COLO829 (cell line): ENCODE results near the gene NEMP2.

Experiments used
- DNase-seq: peaks from one replicate; pipeline ENCODE4 v3.0.0; 2012; ENCODE audit warnings: low spot score

NEMP2 gene

DNA sequence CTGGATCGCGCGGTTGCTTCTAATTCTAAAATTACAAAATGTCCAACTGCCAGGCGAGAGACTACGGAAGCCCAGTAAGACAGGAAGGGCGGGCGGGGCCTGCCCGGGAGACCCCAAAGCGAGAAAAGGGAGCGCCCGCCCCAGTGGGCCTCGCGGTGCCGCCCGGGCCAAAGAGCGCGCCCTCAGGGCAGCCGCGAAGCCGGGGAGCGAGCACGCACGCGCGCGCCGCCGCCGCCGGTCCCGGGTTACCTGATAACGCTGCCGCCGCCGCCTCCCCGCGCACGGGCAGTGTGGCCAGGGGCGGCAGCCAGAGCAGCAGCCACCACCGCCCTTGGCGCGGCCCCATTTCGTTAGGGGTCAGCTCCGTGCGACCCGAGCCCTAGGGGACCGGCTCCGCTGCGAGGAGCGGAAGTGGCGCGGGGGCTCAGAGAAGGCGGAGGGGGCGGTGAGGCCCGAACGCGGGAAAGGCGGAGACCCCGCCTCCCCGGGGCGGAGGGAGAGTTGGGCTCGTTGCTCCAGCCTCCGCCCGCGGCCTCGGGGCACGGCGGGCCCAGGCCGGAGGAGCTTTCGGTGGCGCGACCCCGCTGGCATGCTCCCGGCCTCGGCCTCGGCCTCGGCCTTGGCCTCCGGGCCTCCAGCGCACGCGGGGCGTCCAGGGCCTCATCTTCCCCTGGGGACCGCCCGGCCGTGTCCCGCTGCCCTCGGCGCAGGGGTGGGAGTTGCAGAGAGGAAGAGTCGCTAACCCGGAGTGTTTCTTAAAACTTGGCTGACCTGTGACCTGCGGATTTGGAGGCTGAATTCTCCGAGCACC, at the start of gene NEMP2:
TSS of gene NEMP2 (minus strand) at position 413 of the 811 bp plus-strand sequence. CDS start at position 346, 67 bp downstream.
- DNase-seq: peak; percentile 56

GRCh38 chr2:190583507-190584337, 49.2 kb upstream of the NEMP2 start:
- DNase-seq: no peak

DNA sequence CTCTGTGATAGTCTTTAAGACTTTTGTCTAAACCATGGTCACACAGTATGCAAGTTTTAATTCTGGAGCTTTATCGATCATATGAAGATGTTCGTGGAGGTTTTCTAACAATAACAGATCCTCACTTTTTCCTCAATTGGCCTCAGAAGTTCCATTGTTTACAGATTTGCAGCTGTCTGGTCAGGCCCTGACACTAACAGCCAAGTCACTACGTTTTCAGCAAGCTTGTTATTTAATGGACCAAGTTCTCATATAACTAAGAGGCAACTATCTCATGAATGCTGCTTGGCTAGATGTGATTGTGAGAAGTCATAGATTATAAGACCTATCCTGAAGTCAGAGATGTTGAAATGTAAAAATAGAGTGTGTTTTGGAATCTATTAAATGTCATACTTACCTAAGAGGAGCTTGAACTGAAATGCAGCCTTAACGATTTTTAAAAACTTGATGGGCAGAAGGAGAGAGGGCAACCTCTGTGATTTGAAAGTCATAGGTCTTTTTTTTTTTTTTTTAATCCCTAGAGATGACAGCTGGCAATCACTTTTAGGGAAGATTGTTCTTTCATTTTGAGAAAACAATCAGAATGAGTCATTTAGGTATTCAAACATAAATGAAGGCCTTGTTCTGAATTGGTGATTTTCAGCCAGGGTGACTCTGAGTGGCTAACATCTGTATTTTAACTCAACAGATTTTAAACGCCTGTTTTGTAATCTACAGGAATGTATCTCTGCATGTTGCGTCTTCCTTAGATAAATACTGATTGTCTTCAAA, 48.4 kb upstream of the NEMP2 start:
- peak; percentile 20 for DNase-seq

DNA sequence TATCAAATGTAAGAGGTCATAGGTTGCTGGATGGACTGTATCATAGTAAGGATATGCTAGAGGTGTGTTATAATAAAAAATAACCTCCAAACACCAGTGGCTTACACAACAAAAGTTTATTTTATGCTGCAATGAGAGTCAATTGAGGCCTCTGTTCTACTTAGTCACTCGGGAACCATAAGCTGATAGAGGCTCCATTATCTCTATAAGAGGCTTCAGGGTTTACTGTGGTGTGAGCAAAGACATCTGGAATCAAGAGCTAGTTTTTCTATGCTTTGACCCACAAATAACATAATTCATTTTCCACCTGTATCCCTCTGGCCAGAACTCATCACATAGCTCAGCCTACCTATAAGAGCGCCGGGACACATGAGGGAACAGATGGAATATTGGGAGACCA, 47.5 kb upstream of the NEMP2 start:
- peak; percentile 47 for DNase-seq

GRCh38 chr2:190579915-190580846, 45.7 kb upstream of the NEMP2 start:
- no peak for DNase-seq

GRCh38 chr2:190579058-190579410, 44.5 kb upstream of the NEMP2 start:
- DNase-seq: no peak

- DNase-seq: peak; percentile 67
Observed at GRCh38 chr2:190578158-190579057, 43.9 kb upstream of the NEMP2 start.

GRCh38 chr2:190576573-190576972, 42.1 kb upstream of the NEMP2 start:
- DNase-seq: no peak

GRCh38 chr2:190575263-190575662, 40.7 kb upstream of the NEMP2 start:
- DNase-seq: no peak

DNA sequence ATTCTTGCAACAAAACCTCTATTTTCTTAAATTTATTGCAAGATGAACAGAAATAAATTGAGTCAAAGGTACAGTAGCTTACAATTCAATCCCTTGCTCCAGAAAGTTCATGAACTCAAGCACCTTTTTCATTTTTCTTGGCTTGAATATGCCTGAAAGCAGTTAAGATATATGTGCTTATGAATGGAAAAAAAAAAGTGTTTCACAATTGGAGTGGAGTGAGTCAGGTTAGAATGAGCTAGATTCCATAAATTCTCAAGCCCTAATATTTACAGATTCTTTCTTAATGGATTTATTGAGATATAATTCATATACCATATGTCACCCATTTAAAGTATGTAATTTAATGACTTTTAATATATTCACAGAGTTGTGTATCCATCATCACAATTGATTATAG, 39.6 kb upstream of the NEMP2 start:
- DNase-seq: no peak

GRCh38 chr2:190572246-190572645, 37.7 kb upstream of the NEMP2 start:
- DNase-seq: no peak

- DNase-seq: peak; percentile 87
Observed at GRCh38 chr2:190571686-190572085, 37.2 kb upstream of the NEMP2 start.

- no peak for DNase-seq
Observed at GRCh38 chr2:190570871-190571270, 36.3 kb upstream of the NEMP2 start.

GRCh38 chr2:190569994-190570755, 35.7 kb upstream of the NEMP2 start:
- no peak for DNase-seq

GRCh38 chr2:190564838-190565237, 30.3 kb upstream of the NEMP2 start:
- DNase-seq: no peak

- no peak for DNase-seq
Observed at GRCh38 chr2:190563646-190564045, 29.1 kb upstream of the NEMP2 start.

- DNase-seq: no peak
Observed at GRCh38 chr2:190563109-190563508, 28.6 kb upstream of the NEMP2 start.

- no peak for DNase-seq
Observed at GRCh38 chr2:190562121-190562520, 27.6 kb upstream of the NEMP2 start.

GRCh38 chr2:190561094-190561493, 26.6 kb upstream of the NEMP2 start:
- DNase-seq: no peak
